H9 (cell line): ENCODE measurements around the gene HNF1B. TPM values are rescaled to one million over a fixed set of nuclear protein-coding genes. Genes with fewer than 3 reads are reported as not detected.

Experiments
- DNase-seq: peaks from one replicate; pipeline ENCODE4 v3.0.0-alpha.2; 2017
- H2AFZ ChIP-seq: one replicate; pipeline ENCODE4 v1.6.1; 2013; ENCODE audit warnings: mild to moderate bottlenecking, low read length, control low read depth, moderate library complexity
- H2AK5ac ChIP-seq: 2 replicates; pipeline ENCODE4 v1.6.1; 2013; ENCODE audit warnings: low read length, control low read depth, mixed read lengths; ENCODE audit not compliant: insufficient read length
- H2BK120ac ChIP-seq: one replicate; pipeline ENCODE4 v1.6.1; 2013; ENCODE audit warnings: low read depth, mild to moderate bottlenecking, low read length, control low read depth, inconsistent platforms; ENCODE audit not compliant: poor library complexity, severe bottlenecking
- H2BK12ac ChIP-seq: 2 replicates; pipeline ENCODE4 v1.6.1; 2013; ENCODE audit warnings: low read length, control low read depth, mixed read lengths, low read depth; ENCODE audit not compliant: insufficient read length
- H2BK15ac ChIP-seq: 2 replicates; pipeline ENCODE4 v1.6.1; 2013; ENCODE audit warnings: low read depth, low read length, control low read depth
- H2BK20ac ChIP-seq: one replicate; pipeline ENCODE4 v1.6.1; 2013; ENCODE audit warnings: low read depth, mild to moderate bottlenecking, low read length, control low read depth, inconsistent platforms; ENCODE audit not compliant: poor library complexity, severe bottlenecking
- H2BK5ac ChIP-seq: 2 replicates; pipeline ENCODE4 v1.6.1; 2013; ENCODE audit warnings: low read length, control low read depth, mixed read lengths; ENCODE audit not compliant: insufficient read length
- H3K14ac ChIP-seq: 2 replicates; pipeline ENCODE4 v1.6.1; 2013; ENCODE audit warnings: low read length, control low read depth; ENCODE audit not compliant: insufficient read depth
- H3K18ac ChIP-seq: 2 replicates; pipeline ENCODE4 v1.6.1; 2013; ENCODE audit warnings: low read depth, mild to moderate bottlenecking, mixed read lengths, low read length, control low read depth; ENCODE audit not compliant: insufficient read length
- H3K23ac ChIP-seq: 2 replicates; pipeline ENCODE4 v1.6.1; 2013; ENCODE audit warnings: low read length, control low read depth, mixed read lengths, low read depth; ENCODE audit not compliant: insufficient read length
- H3K23me2 ChIP-seq: 2 replicates; pipeline ENCODE4 v1.6.1; 2013; ENCODE audit warnings: low read depth, mild to moderate bottlenecking, mixed read lengths, low read length, control low read depth; ENCODE audit not compliant: insufficient read length, poor library complexity, severe bottlenecking
- H3K27ac ChIP-seq: 2 replicates; pipeline ENCODE4 v1.5.1; 2013; ENCODE audit warnings: low read length, control low read depth, mixed read lengths, low read depth; ENCODE audit not compliant: insufficient read length
- H3K27me3 ChIP-seq: 2 replicates; pipeline ENCODE4 v1.6.1; 2013; ENCODE audit warnings: low read length, control low read depth, inconsistent platforms; ENCODE audit not compliant: insufficient read depth
- H3K4ac ChIP-seq: 2 replicates; pipeline ENCODE4 v1.6.1; 2013; ENCODE audit warnings: low read depth, mild to moderate bottlenecking, control low read depth, inconsistent platforms, low read length, moderate library complexity
- H3K4me1 ChIP-seq: 2 replicates; pipeline ENCODE4 v1.6.1; 2013; ENCODE audit warnings: low read length, control low read depth, inconsistent platforms; ENCODE audit not compliant: insufficient read depth
- H3K4me2 ChIP-seq: 2 replicates; pipeline ENCODE4 v1.6.1; 2013; ENCODE audit warnings: low read length, control low read depth, mixed read lengths; ENCODE audit not compliant: insufficient read length, insufficient read depth
- H3K56ac ChIP-seq: 2 replicates; pipeline ENCODE4 v1.6.1; 2013; ENCODE audit warnings: low read depth, mild to moderate bottlenecking, mixed read lengths, low read length, control low read depth; ENCODE audit not compliant: insufficient read length
- H3K79me1 ChIP-seq: 2 replicates; pipeline ENCODE4 v1.6.1; 2013; ENCODE audit warnings: low read depth, mild to moderate bottlenecking, moderate library complexity, low read length, control low read depth, inconsistent platforms; ENCODE audit not compliant: insufficient read depth, poor library complexity, severe bottlenecking
- H3K79me2 ChIP-seq: 2 replicates; pipeline ENCODE4 v1.6.1; 2013; ENCODE audit warnings: low read length, control low read depth, inconsistent platforms; ENCODE audit not compliant: insufficient read depth
- H3K9ac ChIP-seq: 2 replicates; pipeline ENCODE4 v1.6.1; 2013; ENCODE audit warnings: low read length, control low read depth, mixed read lengths; ENCODE audit not compliant: insufficient read length; ENCODE audit errors: extremely low read depth
- H3K9me3 ChIP-seq: one replicate; pipeline ENCODE4 v1.6.1; 2013; ENCODE audit warnings: low read depth, low read length, inconsistent platforms; ENCODE audit not compliant: control insufficient read depth
- H3T11ph ChIP-seq: one replicate; pipeline ENCODE4 v1.6.1; 2013; ENCODE audit warnings: mild to moderate bottlenecking, low read length, control low read depth, inconsistent platforms
- H4K20me1 ChIP-seq: one replicate; pipeline ENCODE4 v1.6.1; 2013; ENCODE audit not compliant: control insufficient read depth, insufficient read length, insufficient read depth
- H4K5ac ChIP-seq: 2 replicates; pipeline ENCODE4 v1.6.1; 2013; ENCODE audit warnings: low read depth, mild to moderate bottlenecking, mixed read lengths, low read length, control low read depth; ENCODE audit not compliant: insufficient read length
- H4K8ac ChIP-seq: replicated peaks from 2 replicates; pipeline ENCODE4 v1.6.1; 2013; ENCODE audit warnings: low read length, control low read depth, mixed read lengths, low read depth; ENCODE audit not compliant: insufficient read length
- H4K91ac ChIP-seq: 2 replicates; pipeline ENCODE4 v1.6.1; 2013; ENCODE audit warnings: low read depth, mild to moderate bottlenecking, moderate library complexity, mixed read lengths, low read length, control low read depth; ENCODE audit not compliant: insufficient read length
- H3K27ac Mint-ChIP-seq, 3 experiments: 2 replicates in 2 of 3; 3 replicates in 1 of 3; pipeline ENCODE4 v1.8.0; 2020 to 2021; ENCODE audit warnings: mixed read lengths in 3 of 3, mild to moderate bottlenecking in 1 of 3, moderate library complexity in 1 of 3
- H3K27me3 Mint-ChIP-seq: 2 replicates; pipeline ENCODE4 v1.8.0; 2021; ENCODE audit warnings: low read depth, mild to moderate bottlenecking, moderate library complexity, mixed read lengths
- H3K36me3 Mint-ChIP-seq, 3 experiments: 2 replicates in 2 of 3; 3 replicates in 1 of 3; pipeline ENCODE4 v1.8.0; 2020 to 2021; ENCODE audit warnings: low read depth in 3 of 3, mixed read lengths in 3 of 3; ENCODE audit not compliant: insufficient read depth in 1 of 3
- H3K4me1 Mint-ChIP-seq, 2 experiments: 2 replicates each; pipeline ENCODE4 v1.8.0; 2020; ENCODE audit warnings: mixed read lengths in 2 of 2
- H3K4me3 Mint-ChIP-seq, 2 experiments: 2 replicates in 1 of 2; 3 replicates in 1 of 2; pipeline ENCODE4 v1.8.0; 2020 to 2021; ENCODE audit warnings: mild to moderate bottlenecking in 2 of 2, mixed read lengths in 2 of 2, moderate library complexity in 1 of 2
- H3K9me3 Mint-ChIP-seq, 2 experiments: 2 replicates in 1 of 2; 3 replicates in 1 of 2; pipeline ENCODE4 v1.8.0; 2020; ENCODE audit warnings: mild to moderate bottlenecking in 2 of 2, mixed read lengths in 2 of 2, moderate library complexity in 1 of 2
- CTCF ChIP-seq: fragments of 200-600 bp; sonication (generic); conservative IDR thresholded peaks from 3 replicates; pipeline ENCODE4 v1.8.0; 2021; ENCODE audit warnings: antibody characterized with exemption, mild to moderate bottlenecking
- WGBS: extraction: QIAGEN DNeasy Blood & Tissue Kit; methylation state at CpG from one replicate; pipeline ENCODE4 v1.1.7; 2013; ENCODE audit warnings: missing lambda C conversion rate, low lambda C conversion rate, mixed read lengths; ENCODE audit not compliant: insufficient read length; ENCODE audit errors: extremely low coverage; 5-methylcytosine and 5-hydroxymethylcytosine counted together
- total RNA-seq: library from RNA; stranded (reverse); gene quantifications from 2 replicates; pipeline ENCODE4 v1.2.1, GENCODE V29; 2021

Gene HNF1B
- total RNA-seq, 1 experiment from 2014 or later: not detected

DNA sequence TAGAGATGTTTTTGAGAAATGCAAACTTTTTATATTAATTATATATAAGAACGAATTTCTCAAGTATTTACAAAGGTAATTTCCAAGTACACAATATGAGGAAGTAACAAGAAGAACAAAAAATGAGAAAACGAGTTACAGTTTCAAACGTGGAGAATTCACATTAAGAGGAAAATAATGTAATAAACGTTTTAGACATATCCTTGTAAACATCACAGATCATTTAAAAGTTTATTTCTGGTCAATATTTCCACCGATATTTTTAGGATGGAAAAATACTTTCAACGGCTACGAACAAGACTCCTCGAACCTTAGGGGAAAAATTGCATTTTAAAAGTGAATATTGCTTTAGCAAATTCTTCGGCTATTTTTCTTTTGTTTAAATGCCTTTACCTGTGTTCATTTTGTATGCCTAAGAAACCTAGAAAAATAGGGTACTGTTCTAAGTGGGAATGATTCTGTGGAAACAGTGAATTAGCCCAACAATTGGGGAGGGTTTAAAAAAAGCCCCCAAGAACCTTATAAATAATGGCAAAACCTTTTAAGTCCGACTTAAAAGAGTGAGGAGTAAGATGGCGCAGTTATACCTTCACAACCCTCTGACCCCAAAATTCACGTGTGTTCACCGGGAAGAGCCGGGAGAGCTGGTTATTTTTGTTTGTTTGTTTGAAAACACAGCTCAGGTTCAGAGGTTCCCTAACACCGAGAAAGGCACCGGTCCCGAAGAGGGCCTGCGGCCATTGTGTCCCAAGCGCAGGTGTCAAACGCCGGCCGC is 3.3 kb downstream of the HNF1B start:
- no peak overlapping the region for H3K4ac ChIP-seq
- no peak overlapping the region for H2AFZ ChIP-seq
- H3T11ph ChIP-seq: no peak overlapping the region
- no CpG with 5 or more reads among the region's 22 CpGs for WGBS
- Mint-ChIP-seq H3K36me3 (no peaks in the 10 kb centered on the region), H3K27ac (no peak overlapping the region), H3K4me1 (peaks cover 16 to 25% of the 10 kb centered on the region in 2 experiments), H3K9me3 (peaks cover 0 to 3% of the 10 kb centered on the region in 2 experiments; a peak in 1 of 5 replicates), H3K4me3 (peak overlapping the region; percentile 58 to 87), H3K27me3 (peaks cover 98% of the 10 kb centered on the region)
- TF ChIP-seq CTCF: no peak
- H2BK12ac ChIP-seq: no peak overlapping the region
- H3K9ac ChIP-seq: no peak overlapping the region
- no peak overlapping the region for H2BK20ac ChIP-seq
- no peaks in the 10 kb centered on the region for H3K4me1 ChIP-seq
- no peak overlapping the region for H3K27ac ChIP-seq
- H3K23ac ChIP-seq: no peak overlapping the region
- H2BK120ac ChIP-seq: no peak overlapping the region
- no peak overlapping the region for H3K14ac ChIP-seq
- H3K27me3 ChIP-seq: peaks cover 73% of the 10 kb centered on the region
- no peaks in the 10 kb centered on the region for H3K9me3 ChIP-seq
- no peak overlapping the region for H4K5ac ChIP-seq
- no peaks in the 10 kb centered on the region for H3K79me1 ChIP-seq
- DNase-seq: no peak
- peak overlapping the region; percentile 82 for H3K4me2 ChIP-seq
- no peak overlapping the region for H3K18ac ChIP-seq
- no peak overlapping the region for H2BK5ac ChIP-seq
- no peak overlapping the region for H2AK5ac ChIP-seq
- H4K8ac ChIP-seq: no peak overlapping the region
- no peak overlapping the region for H4K91ac ChIP-seq
- H3K23me2 ChIP-seq: peaks cover 29% of the 10 kb centered on the region
- H4K20me1 ChIP-seq: no peaks in the 10 kb centered on the region
- no peaks in the 10 kb centered on the region for H3K79me2 ChIP-seq
- no peak overlapping the region for H3K56ac ChIP-seq
- H2BK15ac ChIP-seq: no peak overlapping the region
